HG03135 (cell line): ENCODE results near the gene L2HGDH.
A peak's percentile ranks its signal among the peaks of the same experiment; 100 is the strongest.

Experiments
- ATAC-seq: cut with Tn5 transposase; IDR thresholded peaks from one replicate; pipeline ENCODE4 v1.9.1; 2021; ENCODE audit warnings: mild to moderate bottlenecking, moderate library complexity; ENCODE audit not compliant: unreplicated experiment

L2HGDH gene

DNA sequence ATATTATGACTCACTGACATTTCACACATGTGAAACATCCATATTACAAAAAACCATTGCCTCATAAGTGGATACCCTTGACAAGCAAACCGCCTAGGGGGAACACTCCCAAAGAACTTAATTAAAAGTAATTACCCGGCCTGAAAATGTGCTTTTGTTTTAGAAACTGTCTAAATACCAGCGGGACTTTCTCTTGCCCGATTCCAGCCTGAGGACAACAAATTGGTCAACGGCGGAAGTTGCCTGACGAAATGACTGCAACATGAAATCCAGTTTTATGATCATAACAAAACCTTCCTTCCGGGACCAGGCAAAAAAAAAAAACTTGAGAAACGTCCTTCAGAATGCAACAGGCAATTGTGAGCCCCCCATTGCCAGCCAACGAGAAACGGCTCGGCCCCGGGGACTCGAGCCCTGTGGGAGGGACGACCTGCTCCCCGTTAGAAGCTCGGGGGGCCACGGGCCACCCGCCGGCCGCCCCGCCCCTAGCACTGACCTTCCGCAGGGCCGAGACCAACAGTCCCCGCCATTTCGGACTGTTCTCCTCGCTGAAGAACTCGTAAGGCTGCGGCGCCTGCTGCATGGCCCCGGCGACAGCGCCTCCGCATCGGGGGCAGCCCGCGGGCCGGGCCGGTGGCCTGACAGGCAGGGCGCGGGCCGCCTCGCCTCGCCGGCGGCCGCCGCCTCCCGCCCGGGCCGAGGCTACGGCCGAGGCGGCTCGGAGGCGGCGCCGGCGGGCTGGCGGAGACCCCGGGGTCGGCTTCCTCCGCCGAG is 81.1 kb downstream of the L2HGDH start:
- peak; percentile 36 for ATAC-seq

DNA sequence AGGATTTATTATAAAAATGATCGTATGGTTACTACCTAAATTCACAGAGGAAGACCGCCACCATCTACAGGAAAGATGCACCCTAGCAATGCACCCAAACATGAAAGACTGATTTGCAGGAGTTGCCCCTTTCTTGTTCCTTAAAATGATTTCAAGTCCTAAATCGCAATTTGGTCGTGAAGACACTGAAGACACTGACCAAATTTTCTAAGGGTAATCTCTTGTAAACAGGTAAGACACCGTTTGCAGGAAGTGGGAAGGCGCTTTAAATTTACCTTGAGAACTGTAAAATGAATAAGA is 81.7 kb downstream of the L2HGDH start:
- ATAC-seq = no peak

DNA sequence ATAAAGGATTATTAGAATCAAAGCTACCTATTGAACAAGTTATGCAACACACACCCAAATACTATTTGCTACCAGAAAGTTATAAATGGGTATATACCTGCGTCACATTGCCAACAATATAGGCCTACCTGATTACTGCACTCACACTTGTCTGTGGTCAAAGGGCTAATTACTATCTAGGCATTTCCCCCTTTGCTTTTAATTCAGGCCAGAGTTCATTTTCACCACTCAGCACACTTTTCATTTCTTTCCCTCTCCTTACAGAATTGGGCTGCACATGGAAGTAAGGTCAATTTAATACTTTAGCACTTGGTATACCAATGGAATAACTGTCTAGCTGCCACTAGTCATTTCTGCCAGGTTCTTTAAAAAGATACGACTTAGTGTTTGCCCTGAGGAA is 82.3 kb downstream of the L2HGDH start:
- ATAC-seq = no peak

DNA sequence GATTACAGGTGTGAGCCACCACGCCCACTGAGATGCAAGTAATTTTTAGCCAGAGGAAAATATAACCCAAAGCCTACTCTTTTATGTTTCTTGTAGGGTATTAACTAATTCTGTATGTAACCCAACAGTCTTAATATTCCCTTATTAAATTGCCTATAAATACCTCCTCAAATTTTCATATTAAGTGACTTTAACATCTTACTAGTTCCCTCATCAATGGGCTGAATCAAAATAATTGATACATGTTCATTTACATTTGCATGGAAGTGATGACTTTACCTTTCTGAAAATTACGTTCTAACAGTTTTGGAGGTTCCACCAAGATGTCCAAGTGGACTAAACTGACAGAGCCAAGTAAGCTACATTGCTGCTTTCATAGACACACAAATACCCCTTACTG is 83.7 kb downstream of the L2HGDH start:
- ATAC-seq = no peak

DNA sequence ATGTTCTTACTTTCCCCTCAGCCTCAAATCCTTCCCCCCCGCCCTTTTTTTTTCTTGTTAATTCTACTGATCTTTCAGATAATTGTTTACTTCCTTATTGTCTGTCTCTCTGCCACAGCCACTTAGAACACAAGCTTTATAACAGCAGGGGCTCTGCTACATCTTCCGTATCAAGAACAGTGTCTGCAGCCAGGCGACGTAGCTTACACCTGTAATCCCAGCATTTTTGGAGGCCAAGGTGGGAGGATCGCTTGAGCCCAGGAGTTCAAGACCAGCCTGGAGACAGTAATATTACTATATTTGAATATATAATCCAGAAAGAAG is 86.1 kb downstream of the L2HGDH start:
- ATAC-seq = no peak

DNA sequence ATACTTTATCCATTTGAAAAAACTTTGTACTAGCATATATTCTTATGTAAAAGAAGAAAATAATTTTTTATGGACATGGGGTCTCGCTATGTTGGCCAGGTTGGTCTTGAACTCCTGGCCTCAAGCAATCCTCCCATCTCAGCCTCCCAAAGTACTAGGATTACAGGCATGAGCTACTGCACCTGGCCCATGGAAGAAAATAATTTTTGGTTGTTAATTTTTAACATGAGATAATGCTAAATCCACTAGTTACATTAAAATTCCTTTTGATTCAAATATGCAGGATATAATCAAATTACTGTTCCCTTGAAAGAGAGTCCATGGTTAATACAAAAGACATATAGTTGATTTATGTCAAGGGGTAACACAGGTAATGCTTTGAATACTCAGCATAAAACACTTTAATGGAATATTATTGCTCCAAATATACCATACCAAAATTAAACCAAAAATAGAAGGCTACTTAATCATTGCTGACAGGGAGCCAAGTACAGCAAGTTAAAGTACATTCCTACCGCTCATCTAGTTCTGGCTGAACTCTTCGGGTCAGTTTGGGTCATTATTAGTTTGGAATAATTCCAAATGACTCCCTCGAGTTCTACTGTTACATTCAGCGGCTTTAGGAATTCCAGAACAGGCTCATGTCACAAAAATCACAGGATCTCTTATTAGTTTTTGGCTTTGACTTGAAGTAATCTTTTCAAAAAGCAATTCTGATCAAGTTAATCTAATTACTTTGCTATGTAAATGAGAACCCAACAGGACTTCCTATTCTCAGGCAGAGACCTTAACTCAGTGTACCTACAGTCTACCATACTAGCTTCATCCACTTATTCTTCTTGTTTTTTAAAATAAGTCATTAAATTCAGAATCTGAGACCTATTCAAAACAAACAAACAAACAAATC is 86.7 kb downstream of the L2HGDH start:
- no peak for ATAC-seq

DNA sequence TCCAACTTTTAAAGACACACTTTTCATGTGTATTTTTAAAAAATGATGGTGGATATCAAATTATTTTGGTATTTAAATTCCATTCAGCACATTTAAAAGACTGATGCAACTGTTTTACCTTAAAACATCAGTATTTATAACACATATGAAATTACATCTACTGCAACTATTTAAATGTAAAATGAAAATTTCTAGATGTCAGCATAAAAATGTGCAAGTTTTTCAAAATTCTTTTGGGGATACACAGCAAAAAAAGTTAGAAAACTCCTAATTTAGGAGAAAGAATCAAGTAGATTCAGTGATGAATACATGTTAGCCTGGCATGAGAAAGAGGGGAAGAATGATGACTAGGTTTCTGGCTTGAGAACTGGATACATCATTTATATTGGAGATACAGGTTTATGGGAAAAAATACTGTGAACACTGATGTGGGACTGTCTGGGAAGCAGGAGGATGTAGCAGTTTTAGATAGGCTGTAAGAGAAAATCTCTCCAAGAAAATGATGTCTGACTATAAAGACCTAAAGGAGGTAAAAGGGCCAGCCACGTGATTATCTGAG is 89.9 kb downstream of the L2HGDH start:
- ATAC-seq = no peak

DNA sequence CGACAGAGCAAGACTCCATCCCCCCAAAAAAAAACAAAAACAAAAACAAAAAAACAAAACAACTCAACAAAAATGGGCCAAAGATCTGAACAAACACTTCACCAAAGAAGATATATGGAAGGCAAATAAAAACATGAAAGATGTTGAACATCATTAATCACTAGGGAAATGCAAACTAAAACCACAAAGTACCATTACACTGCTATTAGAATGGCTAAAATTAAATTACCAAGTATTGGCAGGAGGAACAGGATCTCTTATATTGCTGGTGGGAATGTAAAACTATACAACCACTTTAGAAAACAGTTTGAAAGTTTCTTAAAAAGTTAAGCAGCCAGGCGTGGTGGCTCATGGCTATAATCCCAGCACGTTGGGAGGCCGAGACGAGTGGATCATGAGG is 93.5 kb downstream of the L2HGDH start:
- no peak for ATAC-seq

DNA sequence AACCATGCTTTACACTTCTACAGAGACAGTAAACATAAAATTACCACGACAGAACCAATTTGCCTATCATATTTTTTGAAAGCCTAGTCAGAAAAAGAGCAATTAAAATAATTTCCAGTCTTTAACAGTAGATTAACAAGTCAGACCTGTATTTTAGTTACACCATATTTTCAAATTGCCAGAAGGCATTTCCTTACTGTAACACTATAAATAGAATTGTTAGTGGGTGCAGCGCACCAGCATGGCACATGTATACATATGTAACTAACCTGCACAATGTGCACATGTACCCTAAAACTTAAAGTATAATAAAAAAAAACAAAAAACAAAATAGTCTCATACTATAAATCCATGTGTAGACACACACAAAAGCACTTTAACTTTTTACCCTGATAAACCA is 96.6 kb downstream of the L2HGDH start:
- ATAC-seq = no peak

DNA sequence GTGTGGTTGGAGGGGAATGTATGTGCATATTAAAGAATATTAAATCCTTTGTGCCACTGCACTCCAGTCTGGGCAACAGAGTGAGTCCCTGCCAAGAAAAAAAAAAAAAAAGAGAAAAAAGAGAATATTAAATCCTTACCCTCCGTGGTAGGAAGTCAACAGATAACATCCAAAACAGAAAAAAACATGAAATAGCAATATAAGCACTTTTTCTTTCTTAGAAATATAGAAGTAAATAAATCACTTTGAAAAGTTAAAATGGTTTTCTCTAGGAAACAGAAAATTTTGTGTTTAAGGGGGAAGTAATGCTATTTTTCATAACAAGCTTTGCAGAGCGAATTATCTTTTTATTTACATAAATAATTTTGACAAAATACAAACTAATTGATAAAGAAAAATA is 98.2 kb downstream of the L2HGDH start:
- ATAC-seq = no peak

DNA sequence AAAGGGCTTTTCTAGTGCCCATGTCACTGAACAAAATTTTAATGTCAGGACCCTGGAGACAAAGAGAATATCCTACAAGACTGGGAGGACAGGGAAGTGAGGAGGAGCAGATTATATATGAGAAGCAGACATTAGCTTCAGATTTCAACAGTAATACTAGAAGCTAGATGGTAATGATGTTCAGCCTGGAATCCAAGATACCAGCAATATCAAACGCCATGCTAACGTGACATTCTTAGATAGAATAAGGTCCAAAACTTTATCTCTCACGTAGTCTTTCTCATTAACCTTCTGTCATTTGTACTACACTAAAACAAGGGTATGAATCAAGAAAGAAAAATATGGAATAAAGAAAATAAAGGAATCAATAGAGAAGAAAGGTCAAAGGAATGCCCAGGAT is 99.3 kb downstream of the L2HGDH start:
- no peak for ATAC-seq

DNA sequence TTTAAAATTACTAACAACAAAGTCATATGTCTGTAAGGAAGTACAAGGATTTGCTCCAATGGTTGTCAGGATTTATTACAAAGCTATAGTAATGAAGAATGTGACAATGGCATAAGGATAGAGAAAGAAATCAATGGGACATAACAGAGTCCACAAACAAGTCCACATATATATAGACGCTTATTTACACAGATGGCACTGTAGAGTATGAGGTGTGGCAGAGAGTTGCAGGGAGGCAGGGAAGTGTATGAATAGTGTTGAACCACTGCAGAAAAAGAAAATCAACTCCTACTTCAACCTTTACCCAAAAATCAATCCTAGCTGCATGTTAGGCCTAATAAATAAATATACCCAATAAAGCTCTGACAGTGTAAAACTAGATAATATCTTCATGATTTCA is 102.0 kb downstream of the L2HGDH start:
- no peak for ATAC-seq

DNA sequence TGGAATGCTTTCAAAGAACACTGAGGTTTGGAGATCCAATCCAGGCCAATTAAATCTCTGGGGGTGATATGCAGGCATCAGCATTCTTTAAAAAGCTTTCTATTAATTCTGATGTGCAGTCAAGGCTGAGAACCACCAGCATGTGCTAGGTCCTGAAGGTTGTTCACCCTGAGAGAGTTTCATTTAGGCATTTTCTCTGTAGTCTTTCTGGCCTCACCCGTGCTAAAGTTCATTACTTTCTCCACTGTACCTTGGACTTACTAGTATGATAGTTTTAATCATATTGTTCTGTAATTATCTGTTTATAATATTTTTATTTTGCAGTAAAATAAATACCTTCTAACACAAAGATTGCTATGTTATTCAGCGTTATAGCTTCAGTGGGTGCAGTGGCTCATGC is 113.5 kb downstream of the L2HGDH start:
- ATAC-seq = no peak

DNA sequence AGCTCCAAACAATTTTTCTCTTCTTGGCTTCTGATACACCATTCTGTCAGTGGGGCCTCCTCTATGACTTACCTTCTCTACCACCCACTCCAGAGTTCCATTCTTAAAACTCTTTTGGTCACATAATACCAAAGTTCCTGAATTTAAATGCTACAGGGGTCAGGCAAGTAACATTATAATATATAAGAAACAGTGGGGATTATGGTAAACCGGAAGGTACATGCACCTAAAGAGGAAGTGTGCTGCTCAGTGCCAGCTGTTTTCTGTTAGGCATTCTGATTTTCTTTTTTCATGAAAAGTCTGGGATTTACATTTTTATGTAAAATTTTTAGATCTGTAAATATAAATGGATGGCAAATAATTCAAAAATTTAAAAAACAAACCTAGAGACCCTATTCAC is 120.5 kb downstream of the L2HGDH start:
- ATAC-seq = no peak
